NCI-H460 (cell line): ENCODE results near the gene ATP6V0B. TPM values are rescaled to one million over a fixed set of nuclear protein-coding genes. Genes with fewer than 3 reads are reported as not detected.

ENCODE experiments used
- DNase-seq: peaks from one replicate; pipeline ENCODE4 v3.0.0-alpha.2; 2016; ENCODE audit warnings: low read depth; ENCODE audit errors: extremely low read depth
- total RNA-seq: library from RNA; depleted of rRNA; stranded (reverse); fragments of >200 nt; shearing (Covaris generic); gene quantifications from 2 replicates; pipeline ENCODE4 v1.2.3, GENCODE V29; 2014

ATP6V0B gene
- total RNA-seq, 1 experiment from 2014 or later = 109 TPM

- DNase-seq = no peak
Measured at GRCh38 chr1:43998000-43998378, 23.2 kb downstream of the ATP6V0B start.

- no peak for DNase-seq
Measured at GRCh38 chr1:43999455-43999854, 24.7 kb downstream of the ATP6V0B start.

- no peak for DNase-seq
Measured at GRCh38 chr1:44000122-44000665, 25.4 kb downstream of the ATP6V0B start.

GRCh38 chr1:44002165-44002564 is 27.4 kb downstream of the ATP6V0B start:
- DNase-seq = no peak

GRCh38 chr1:44002606-44003157 is 27.9 kb downstream of the ATP6V0B start:
- no peak for DNase-seq

- no peak for DNase-seq
Measured at GRCh38 chr1:44008259-44008658, 33.5 kb downstream of the ATP6V0B start.

GRCh38 chr1:44010935-44011471 is 36.2 kb downstream of the ATP6V0B start:
- no peak for DNase-seq

- DNase-seq = no peak
Measured at GRCh38 chr1:44012404-44012803, 37.6 kb downstream of the ATP6V0B start.

GRCh38 chr1:44012941-44013609 is 38.3 kb downstream of the ATP6V0B start:
- no peak for DNase-seq

- DNase-seq = no peak
Measured at GRCh38 chr1:44013949-44014348, 39.2 kb downstream of the ATP6V0B start.

GRCh38 chr1:44014365-44015104 is 39.8 kb downstream of the ATP6V0B start:
- DNase-seq = no peak

- DNase-seq = no peak
Measured at GRCh38 chr1:44015206-44015605, 40.4 kb downstream of the ATP6V0B start.

- no peak for DNase-seq
Measured at GRCh38 chr1:44016041-44016889, 41.5 kb downstream of the ATP6V0B start.

GRCh38 chr1:44016890-44017400 is 42.2 kb downstream of the ATP6V0B start:
- no peak for DNase-seq

GRCh38 chr1:44019466-44019948 is 44.7 kb downstream of the ATP6V0B start:
- DNase-seq = no peak

- DNase-seq = no peak
Measured at GRCh38 chr1:44020464-44020863, 45.7 kb downstream of the ATP6V0B start.

- no peak for DNase-seq
Measured at GRCh38 chr1:44021156-44021555, 46.4 kb downstream of the ATP6V0B start.

- DNase-seq = no peak
Measured at GRCh38 chr1:44021581-44022321, 47.0 kb downstream of the ATP6V0B start.
